SK-N-SH (cell line): ENCODE data around the gene ASAP2.

Experiments
- CTCF ChIP-seq: fragments of 200-600 bp; sonication (generic); IDR thresholded peaks from 2 replicates; pipeline ENCODE4 v1.6.1; 2017; ENCODE audit warnings: antibody characterized with exemption, mild to moderate bottlenecking, moderate library complexity
- EZH2phosphoT487 ChIP-seq: fragments of 200-600 bp; sonication (generic); IDR thresholded peaks from 2 replicates; pipeline ENCODE4 v1.6.1; 2017; ENCODE audit warnings: low read depth, mixed run types, mild to moderate bottlenecking, antibody characterized with exemption, moderate library complexity, borderline replicate concordance
- NFIC ChIP-seq: IDR thresholded peaks from 2 replicates; pipeline ENCODE4 v1.4.0; 2012; ENCODE audit warnings: borderline replicate concordance
- POLR2AphosphoS5 ChIP-seq: IDR thresholded peaks from 2 replicates; pipeline ENCODE4 v1.6.1; 2012; ENCODE audit warnings: low read depth, low read length
- REST ChIP-seq: IDR thresholded peaks from 2 replicates; pipeline ENCODE4 v1.6.1; 2012; ENCODE audit warnings: mild to moderate bottlenecking, low read depth, low read length, moderate library complexity
- YY1 ChIP-seq: IDR thresholded peaks from 2 replicates; pipeline ENCODE4 v1.4.0; 2012; ENCODE audit warnings: low read depth, mild to moderate bottlenecking
- TF ChIP-seq, protein P1 (sequence below): IDR thresholded peaks from 2 replicates; pipeline ENCODE4 v1.4.0; 2012; ENCODE audit warnings: low read depth

DNA sequence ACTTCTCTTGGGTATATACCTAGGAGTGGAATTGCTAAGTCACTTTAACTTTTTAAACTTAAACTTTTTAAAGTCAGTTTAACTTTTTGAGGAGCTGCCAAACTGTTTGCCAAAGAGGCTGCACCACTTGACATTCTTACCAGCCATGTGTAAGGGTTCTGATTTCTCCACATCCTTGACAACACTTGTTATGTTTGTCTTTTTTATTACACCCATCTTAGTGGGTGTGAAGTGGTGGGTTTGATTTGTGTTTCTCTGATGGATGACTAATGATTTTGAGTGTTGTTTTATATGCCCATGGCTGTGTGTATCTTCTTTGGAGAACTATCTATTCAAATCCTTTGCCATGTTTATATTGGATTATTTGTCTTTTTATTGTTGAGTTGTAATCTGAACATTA, 13.6 kb downstream of the ASAP2 start:
- TF ChIP-seq EZH2phosphoT487 (no peak), CTCF (no peak), NFIC (no peak), REST (no peak), POLR2AphosphoS5 (no peak), YY1 (no peak)
- TF ChIP-seq, protein P1, sequence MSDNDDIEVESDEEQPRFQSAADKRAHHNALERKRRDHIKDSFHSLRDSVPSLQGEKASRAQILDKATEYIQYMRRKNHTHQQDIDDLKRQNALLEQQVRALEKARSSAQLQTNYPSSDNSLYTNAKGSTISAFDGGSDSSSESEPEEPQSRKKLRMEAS = no peak
